Activated CD8-positive, alpha-beta memory T cell treated with anti-CD3 and anti-CD28 coated beads, Interleukin-2, amount 50 U/mL, for 24 hours (primary cell): ENCODE measurements around the gene FAM162B.
"Not testable (repeated sequence)": the region's sequence is repeated elsewhere in the genome, so short reads cannot be mapped to it uniquely, and the experiment has no call there.

Source experiments
- DNase-seq: peaks from one replicate; pipeline ENCODE4 v3.0.0-alpha.2; 2020; ENCODE audit errors: extremely low read depth

Gene FAM162B

GRCh38 chr6:116726947-116727346, 38.6 kb downstream of the FAM162B start:
- no peak for DNase-seq

DNA sequence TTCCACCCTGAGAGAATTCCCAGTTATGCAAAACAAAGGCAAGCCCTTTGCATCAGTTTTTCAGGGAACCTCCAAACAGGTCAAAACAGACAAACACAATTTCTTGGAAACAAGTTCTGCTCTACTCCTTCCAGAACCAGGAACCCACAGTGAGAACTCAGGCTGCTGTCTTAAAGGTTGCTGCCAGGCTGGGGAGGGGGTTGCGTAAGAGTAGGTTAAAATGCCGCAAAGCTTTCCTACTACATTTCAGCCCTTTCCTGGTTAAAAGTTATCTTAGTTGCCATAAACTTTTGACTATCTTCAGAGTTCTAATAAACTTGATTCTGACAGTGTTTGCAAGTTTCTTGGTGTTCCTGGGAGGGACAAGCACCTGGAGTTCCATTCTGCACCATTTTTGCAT, 50.8 kb downstream of the FAM162B start:
- DNase-seq = no peak

DNA sequence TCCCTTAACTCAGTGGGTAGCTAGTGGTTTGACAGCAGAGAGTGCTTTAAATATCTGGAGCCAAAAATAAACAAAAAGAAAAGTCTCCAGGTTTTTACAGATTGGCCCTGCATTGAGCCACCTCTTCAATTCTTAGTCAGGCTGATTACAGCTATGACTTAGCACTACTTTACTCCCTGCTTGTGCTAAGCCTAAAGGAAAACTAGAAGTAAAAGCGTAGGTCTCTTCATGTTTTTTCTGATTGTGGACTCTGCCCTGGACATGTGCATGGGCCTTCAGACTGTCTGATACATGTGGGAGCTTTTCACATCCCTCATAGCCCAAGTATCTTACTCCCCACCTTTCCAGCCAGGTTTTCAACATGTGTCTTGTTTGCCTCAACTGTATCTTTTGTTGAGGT, 51.2 kb downstream of the FAM162B start:
- DNase-seq = no peak

DNA sequence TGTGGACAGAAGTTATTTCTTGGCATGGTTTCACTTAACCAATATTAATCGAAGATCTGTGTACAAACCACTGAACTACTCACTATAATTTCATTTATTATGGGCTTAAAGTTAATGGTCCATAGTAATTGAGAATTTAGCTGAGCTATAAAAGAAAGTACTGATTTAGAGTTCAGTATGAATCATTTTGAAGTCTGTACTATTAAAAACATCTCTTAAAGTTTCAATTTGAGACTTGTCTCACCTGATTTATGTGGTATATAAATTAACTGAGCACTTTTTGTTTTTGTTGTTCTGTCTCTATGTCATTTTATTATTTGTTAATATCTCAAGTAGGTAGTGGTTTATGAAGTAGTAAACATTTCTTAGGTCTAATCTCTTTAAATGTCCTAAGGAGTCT, 59.6 kb downstream of the FAM162B start:
- no peak for DNase-seq

DNA sequence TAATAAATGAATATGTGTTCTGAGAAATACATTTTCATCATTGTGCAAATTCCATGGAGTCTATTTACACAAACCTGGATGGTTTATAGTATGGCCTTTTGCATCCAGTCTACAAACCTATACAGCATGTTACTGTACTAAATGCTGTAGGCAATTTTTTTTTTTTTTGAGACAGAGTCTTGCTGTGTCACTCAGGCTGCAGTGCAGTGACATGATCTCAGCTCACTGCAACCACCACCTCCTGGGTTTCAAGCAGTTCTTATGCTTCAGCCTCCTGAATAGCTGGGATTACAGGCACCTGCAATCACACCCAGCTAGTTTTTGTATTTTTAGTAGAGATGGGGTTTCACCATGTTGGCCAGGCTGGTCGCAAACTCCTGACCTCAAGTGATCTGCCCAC, 61.6 kb downstream of the FAM162B start:
- DNase-seq = not testable (repeated sequence)
